K562 (cell line): ENCODE measurements around the gene DRD1. TPM values are rescaled to one million over a fixed set of nuclear protein-coding genes. Genes with fewer than 3 reads are reported as not detected.
"Not testable (repeated sequence)": the region's sequence is repeated elsewhere in the genome, so short reads cannot be mapped to it uniquely, and the experiment has no call there.

ENCODE experiments used
- ATAC-seq: fragments of 200-7000 bp; cut with Tn5 transposase; 3 replicates; pipeline ENCODE4 v1.9.1; 2020; ENCODE audit warnings: moderate library complexity
- BruUV-seq: library from RNA; stranded (reverse); fragments of 400-500 nt; replicated peaks from 2 replicates; lab custom pipeline; 2021; lab: Mats Ljungman, UMichigan
- CTCF ChIA-PET: fragments of 300-600 bp; formaldehyde crosslinking; extraction: SDS; loops from one replicate; lab custom pipeline; 2021; ENCODE audit warnings: low intra/inter-chr PET ratio; lab: Yijun Ruan, JAX
- POLR2A ChIA-PET: fragments of 300-600, 350-650 bp; sonication (Branson Sonifier 250); formaldehyde crosslinking; extraction: SDS; loops from one replicate; lab custom pipeline; 2021; ENCODE audit warnings: antibody characterized with exemption, inconsistent platforms; lab: Yijun Ruan, JAX
- DNase-seq, 4 experiments: peaks; one replicate each; pipeline versions ENCODE4 v3.0.0 to v3.0.0-alpha.2; 2011 to 2018; ENCODE audit warnings: low spot score in 3 of 4, mixed read lengths in 3 of 4; ENCODE audit errors: extremely low read depth in 1 of 4
- FAIRE-seq: peaks from 2 replicates; lab custom pipeline; 2011; peaks lifted over from hg19 to GRCh38; lab: Jason Lieb, UNC
- H2AFZ ChIP-seq: 2 replicates; pipeline ENCODE4 v1.6.0; 2011; ENCODE audit warnings: low read depth, low read length, control low read depth, inconsistent platforms
- H3K27ac ChIP-seq: fragments of 200-600 bp; 3 replicates; pipeline ENCODE4 v1.8.0; 2011; ENCODE audit warnings: low read depth, mild to moderate bottlenecking, control low read depth, inconsistent platforms, low read length, moderate library complexity, mixed read lengths; ENCODE audit errors: extremely low read depth
- H3K27me3 ChIP-seq, 2 experiments: fragments of 300-600 bp in 1 of 2; 2 replicates in 1 of 2; 3 replicates in 1 of 2; pipeline versions ENCODE4 v1.6.0 to v1.8.0; 2011; ENCODE audit warnings: inconsistent platforms in 2 of 2, low read length in 2 of 2, mild to moderate bottlenecking in 1 of 2, mixed read lengths in 1 of 2, moderate library complexity in 1 of 2; ENCODE audit not compliant: control insufficient read depth in 2 of 2, insufficient read depth in 2 of 2
- H3K36me3 ChIP-seq: fragments of 300-600 bp; 3 replicates; pipeline ENCODE4 v1.8.0; 2011; ENCODE audit warnings: mild to moderate bottlenecking, low read length, inconsistent platforms; ENCODE audit not compliant: control insufficient read depth, insufficient read depth
- H3K4me1 ChIP-seq, 2 experiments: fragments of 200-600 bp in 1 of 2; replicated peaks in 1 of 2; 2 replicates in 1 of 2; 3 replicates in 1 of 2; pipeline versions ENCODE4 v1.5.1 to v1.8.0; 2011; ENCODE audit warnings: inconsistent platforms in 2 of 2, low read length in 2 of 2, mild to moderate bottlenecking in 1 of 2, mixed read lengths in 1 of 2, moderate library complexity in 1 of 2; ENCODE audit not compliant: control insufficient read depth in 2 of 2, insufficient read depth in 2 of 2
- H3K4me2 ChIP-seq: 2 replicates; pipeline ENCODE4 v1.6.1; 2011; ENCODE audit warnings: low read length, control low read depth, inconsistent platforms, mixed read lengths; ENCODE audit not compliant: insufficient read depth
- H3K4me3 ChIP-seq: fragments of 200-600 bp; sonication (generic), shearing (Covaris generic); 2 replicates; pipeline ENCODE4 v1.5.1; 2016; ENCODE audit warnings: control low read depth, inconsistent platforms
- H3K79me2 ChIP-seq: fragments of 200-600 bp; 3 replicates; pipeline ENCODE4 v1.8.0; 2011; ENCODE audit warnings: low read length, inconsistent platforms; ENCODE audit not compliant: control insufficient read depth, insufficient read depth
- H3K9ac ChIP-seq, 2 experiments: 2 replicates each; pipeline versions ENCODE4 v1.6.0 to v1.6.1; 2011; ENCODE audit warnings: low read depth in 2 of 2, low read length in 2 of 2, control low read depth in 1 of 2, inconsistent platforms in 1 of 2, mild to moderate bottlenecking in 1 of 2, mixed read lengths in 1 of 2; ENCODE audit not compliant: insufficient read depth in 1 of 2
- H3K9me1 ChIP-seq: one replicate; pipeline ENCODE4 v1.6.0; 2011; ENCODE audit warnings: inconsistent platforms, mild to moderate bottlenecking, low read length, moderate library complexity; ENCODE audit not compliant: control insufficient read depth, insufficient read depth
- H3K9me3 ChIP-seq: replicated peaks from 2 replicates; pipeline ENCODE4 v1.5.1; 2011; ENCODE audit warnings: low read depth, low read length, inconsistent platforms; ENCODE audit not compliant: control insufficient read depth, insufficient read depth
- H4K20me1 ChIP-seq: replicated peaks from 2 replicates; pipeline ENCODE4 v1.6.1; 2011; ENCODE audit warnings: low read length, inconsistent platforms, mixed read lengths; ENCODE audit not compliant: control insufficient read depth, insufficient read depth
- FOS ChIP-seq: IDR thresholded peaks from 3 replicates; pipeline ENCODE4 v1.6.1; 2011; ENCODE audit not compliant: insufficient read length; ENCODE audit errors: extremely low read depth
- GABPA ChIP-seq: fragments of 200-800 bp; sonication (Bioruptor generic); conservative IDR thresholded peaks from 2 replicates; pipeline ENCODE4 v1.6.1; 2016; ENCODE audit warnings: low read depth, missing genetic modification characterization, missing compliant biosample characterization
- TRIM28 ChIP-seq: fragments of 450-650 bp; IDR thresholded peaks from 2 replicates; pipeline ENCODE4 v1.6.1; 2017
- ZFP36 ChIP-seq: fragments of 150-350 bp; IDR thresholded peaks from 2 replicates; pipeline ENCODE4 v1.6.1; 2018; ENCODE audit warnings: low read length, low read depth; ENCODE audit not compliant: partially characterized antibody
- ZSCAN29 ChIP-seq: fragments of 450-650 bp; IDR thresholded peaks from 2 replicates; pipeline ENCODE4 v1.6.1; 2017
- WGBS: fragments of 100-300 bp; shearing (Covaris generic); methylation state at CpG from one replicate; pipeline ENCODE4 v1.1.6; 2016; ENCODE audit warnings: low coverage, mixed read lengths; ENCODE audit not compliant: insufficient coverage; ENCODE audit errors: missing lambda C conversion rate; 5-methylcytosine and 5-hydroxymethylcytosine counted together
- in situ Hi-C: fragments of 300-500 bp; cut with MboI; formaldehyde crosslinking; loops from 4 replicates; pipeline ENCODE4 v1.15.0; 2018; ENCODE audit warnings: inconsistent platforms, mixed read lengths
- intact Hi-C: fragments of 100-400 bp; cut with micrococcal nuclease; formaldehyde crosslinking; loops from 2 replicates; pipeline ENCODE4 v1.14.2; 2022
- polyA plus RNA-seq, 8 experiments: library from polyadenylated mRNA; depleted of rRNA in 4 of 8; stranded (reverse) in 5 of 8; unstranded in 3 of 8; fragments of >200 nt; fragmentation: Nextera tagmentation in 2 of 8; fragmentation: Illumina TruSeq in 1 of 8; extraction: Ambion mirVana in 2 of 8; extraction: Trizol in 1 of 8; gene quantifications; 2 replicates each; pipeline versions ENCODE4 v1.2.1 to v1.2.3, GENCODE V29; 2011 to 2014; ENCODE audit warnings: inconsistent platforms in 1 of 8, missing spikeins in 1 of 8
- total RNA-seq, 7 experiments: library from RNA; depleted of rRNA in 6 of 7; stranded (reverse); fragments of >200 nt in 6 of 7; fragmentation: Illumina TruSeq in 2 of 7; extraction: Trizol in 2 of 7; gene quantifications; 2 replicates each; pipeline versions ENCODE4 v1.2.1 to v1.2.3, GENCODE V29; 2011 to 2021; ENCODE audit warnings: low replicate concordance in 1 of 7

The DRD1 gene
- total and polyA plus RNA-seq, 9 of the 15 experiments (the other 6 are each of a cell fraction or from before 2014, with no cell fraction given): not detected

- Histone ChIP-seq H3K79me2 (no peaks in the 10 kb centered on the region), H3K9ac (no peak overlapping the region), H2AFZ (no peak overlapping the region), H3K27ac (no peak overlapping the region)
- TF ChIP-seq ZFP36 (no peak), FOS (no peak), GABPA (tag) (no peak), ZSCAN29 (no peak), TRIM28 (no peak)
- TF ChIP-seq, all 486 proteins: peak for 0
- POLR2A ChIA-PET: interaction anchor here (0.9 kb wide), 1 partner anchor 11 kb away, joined by 3 read pairs; no protein-coding TSS in a partner anchor
- BruUV-seq: no TSS peak
- H3K36me3 ChIP-seq: no peaks in the 10 kb centered on the region
- in situ Hi-C loops: loop anchor here (5.0 to 10.0 kb wide), 2 partner anchors 505 to 1433 kb away; no protein-coding TSS in a partner anchor
- no peak overlapping the region for H3K4me2 ChIP-seq
- H3K27me3 ChIP-seq: peaks cover 31 to 47% of the 10 kb centered on the region in 2 experiments
- no peaks in the 10 kb centered on the region for H3K9me3 ChIP-seq
- intact Hi-C loops: no loop called here
- H4K20me1 ChIP-seq: no peaks in the 10 kb centered on the region; the same call in 1 of the 2 replicates
- 0% methylated on average over 2 of the region's 2 CpGs for WGBS
- CTCF ChIA-PET: no interaction called here
- no peaks in the 10 kb centered on the region for H3K9me1 ChIP-seq
- DNase-seq (no peak), ATAC-seq (no peak), FAIRE-seq (no peak)
- H3K4me3 ChIP-seq: no peak overlapping the region
- H3K4me1 ChIP-seq: peaks cover 0 to 10% of the 10 kb centered on the region in 2 experiments; a peak in 1 of 5 replicates
Measured at GRCh38 chr5:175447571-175447970, 3.6 kb upstream of the DRD1 start.

GRCh38 chr5:175446378-175446777 is 2.4 kb upstream of the DRD1 start:
- H3K79me2 ChIP-seq, H3K36me3 ChIP-seq, DNase-seq, FAIRE-seq, H3K27ac ChIP-seq, H3K9ac ChIP-seq, H4K20me1 ChIP-seq, H3K4me2 ChIP-seq, H2AFZ ChIP-seq, H3K9me1 ChIP-seq, BruUV-seq, ATAC-seq, H3K9me3 ChIP-seq, H3K4me3 ChIP-seq, intact Hi-C loops, POLR2A ChIA-PET: not testable (repeated sequence)
- in situ Hi-C loops: loop anchor here (5.0 to 10.0 kb wide), 2 partner anchors 504 to 1432 kb away; no protein-coding TSS in a partner anchor
- peaks cover 32 to 54% of the 10 kb centered on the region in 2 experiments for H3K27me3 ChIP-seq
- 4% methylated on average over 12 of the region's 14 CpGs for WGBS
- CTCF ChIA-PET: interaction anchor here (2.3 kb wide), 1 partner anchor 496 kb away, joined by 5 read pairs; no protein-coding TSS in a partner anchor
- peaks cover 0 to 10% of the 10 kb centered on the region in 2 experiments; a peak in 1 of 5 replicates for H3K4me1 ChIP-seq
